GM18873 (cell line): Measurements from ENCODE around the gene SET.

Experiments used
- ATAC-seq: cut with Tn5 transposase; IDR thresholded peaks from one replicate; pipeline ENCODE4 v1.9.1; 2021; ENCODE audit warnings: mild to moderate bottlenecking, moderate library complexity, moderate number of reproducible peaks; ENCODE audit not compliant: unreplicated experiment, low FRiP score

The SET gene

DNA sequence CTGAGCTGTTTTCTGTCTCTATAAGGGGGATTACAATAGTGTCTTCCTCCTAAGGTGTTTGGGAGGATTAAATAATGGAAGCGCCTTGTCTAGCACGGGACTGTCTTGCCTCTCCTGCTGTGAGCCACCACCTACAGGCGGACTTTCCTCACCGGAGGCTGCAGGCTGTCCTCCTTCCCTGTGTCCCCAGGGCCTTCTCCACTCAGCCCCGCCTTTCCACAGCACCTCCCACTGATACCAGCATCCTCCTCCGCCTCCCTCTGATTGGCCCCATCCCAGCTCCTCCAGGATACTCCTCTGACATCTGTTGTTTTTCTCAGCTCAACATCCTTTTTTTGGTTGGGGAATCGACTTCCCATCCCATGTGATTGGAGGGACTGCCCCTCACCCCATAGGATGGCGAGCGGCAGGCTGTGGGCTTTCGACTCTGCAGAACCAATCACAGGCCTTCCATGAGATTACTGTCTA, 35.8 kb downstream of the SET start:
- ATAC-seq: no peak

DNA sequence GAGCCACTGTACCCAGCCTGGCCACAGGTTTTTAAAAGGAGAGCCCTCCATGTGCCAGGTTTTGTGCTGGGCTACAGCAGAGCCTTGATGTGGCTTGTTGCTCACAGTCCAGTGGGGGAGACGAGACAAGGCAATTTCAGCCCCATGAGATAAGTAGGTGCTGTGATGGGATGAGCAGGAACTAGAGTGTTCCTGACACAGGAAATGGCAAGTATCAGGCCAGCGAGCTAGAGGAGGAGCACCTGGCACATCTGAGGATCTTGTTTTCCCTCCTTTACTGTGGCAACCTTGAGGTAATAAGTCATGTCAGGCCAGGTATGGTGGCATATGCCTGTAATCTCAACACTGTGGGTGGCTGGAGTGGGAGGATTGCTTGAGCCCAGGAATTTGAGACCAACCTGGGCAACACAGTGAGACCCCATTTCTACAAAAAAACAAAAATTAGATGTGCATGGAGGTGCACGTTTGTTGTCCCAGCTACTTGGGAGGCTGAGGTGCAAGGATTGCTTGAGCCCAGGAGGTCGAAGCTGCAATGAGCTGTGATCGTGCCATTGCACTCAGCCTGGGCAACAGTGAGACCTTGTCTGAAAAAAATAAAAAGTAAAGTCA, 38.7 kb downstream of the SET start:
- no peak for ATAC-seq

DNA sequence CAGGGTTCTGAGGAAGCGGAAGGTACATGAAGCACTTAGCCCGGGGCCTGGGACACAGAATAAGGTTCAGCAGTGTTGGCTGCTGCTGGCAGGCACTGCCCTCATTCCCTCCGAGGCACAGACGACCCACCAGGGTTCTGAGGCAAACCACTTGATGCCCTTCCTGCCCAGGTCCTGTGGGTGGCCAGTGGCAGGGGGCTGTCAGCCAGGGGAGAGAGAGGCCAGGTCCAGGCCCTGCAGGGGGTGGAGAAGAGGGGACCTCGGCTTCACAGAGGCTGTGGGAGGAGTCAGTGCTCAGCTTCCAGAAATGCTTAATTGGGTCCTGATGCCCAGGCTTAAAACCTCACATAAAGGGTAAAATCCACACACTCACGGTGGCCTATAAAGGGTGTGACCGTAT, 39.3 kb downstream of the SET start:
- ATAC-seq: no peak

DNA sequence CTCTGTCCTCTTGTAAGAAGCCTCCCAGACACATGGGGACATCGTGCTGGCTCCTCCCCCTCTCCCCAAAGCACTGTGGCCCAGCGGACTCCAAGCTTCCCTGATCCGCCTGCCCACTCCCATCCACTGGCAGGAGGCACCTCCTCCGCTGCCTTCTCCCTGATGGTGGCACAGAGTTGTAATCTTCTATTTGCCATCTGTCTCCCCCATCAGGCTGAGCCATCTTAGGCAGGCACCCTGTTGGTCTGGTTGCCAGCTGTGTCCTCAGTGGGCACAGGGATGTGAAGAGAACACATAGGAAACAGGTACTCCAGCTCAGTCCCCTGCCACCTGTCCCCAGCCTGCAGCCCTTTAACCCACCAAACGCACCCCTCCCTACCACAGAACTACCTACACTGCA, 40.3 kb downstream of the SET start:
- ATAC-seq: no peak

DNA sequence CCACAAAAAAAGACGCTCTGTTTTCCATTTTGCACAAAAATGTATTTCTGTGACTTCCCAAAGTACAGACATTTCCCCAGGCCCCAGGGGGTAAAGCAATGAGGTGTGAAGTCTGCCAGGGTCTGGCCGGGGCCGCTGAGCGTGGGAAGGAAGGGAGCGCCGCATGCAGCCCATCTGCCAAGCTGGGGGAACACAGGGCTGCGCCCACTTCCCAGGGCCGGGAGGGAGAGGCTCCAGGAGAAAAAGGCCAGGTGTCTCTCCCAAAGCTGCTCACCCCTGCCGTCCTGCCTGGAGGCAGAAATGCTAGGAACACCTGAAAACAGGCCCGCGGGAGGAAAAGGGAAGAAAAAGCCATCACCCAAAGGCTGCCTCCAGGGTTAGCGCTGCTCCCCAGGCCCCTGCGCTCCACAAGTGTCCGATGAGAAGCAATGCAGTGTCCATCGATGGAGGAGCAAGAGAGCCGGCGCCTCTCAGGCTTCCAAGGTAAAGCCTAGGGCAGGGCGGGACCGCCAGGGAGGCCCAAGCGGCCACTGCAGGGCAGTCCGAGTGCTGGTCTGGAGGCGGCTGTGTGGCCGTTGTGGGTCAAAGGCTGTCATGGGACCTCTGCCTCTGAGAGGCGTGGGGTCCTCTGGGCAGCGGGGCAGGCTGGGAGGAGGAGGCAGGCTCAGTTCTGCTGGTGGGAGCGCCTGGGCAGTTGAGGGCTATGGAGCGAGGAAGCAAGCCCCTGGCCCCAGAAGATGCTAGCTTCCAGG, 40.9 kb downstream of the SET start:
- ATAC-seq: no peak

DNA sequence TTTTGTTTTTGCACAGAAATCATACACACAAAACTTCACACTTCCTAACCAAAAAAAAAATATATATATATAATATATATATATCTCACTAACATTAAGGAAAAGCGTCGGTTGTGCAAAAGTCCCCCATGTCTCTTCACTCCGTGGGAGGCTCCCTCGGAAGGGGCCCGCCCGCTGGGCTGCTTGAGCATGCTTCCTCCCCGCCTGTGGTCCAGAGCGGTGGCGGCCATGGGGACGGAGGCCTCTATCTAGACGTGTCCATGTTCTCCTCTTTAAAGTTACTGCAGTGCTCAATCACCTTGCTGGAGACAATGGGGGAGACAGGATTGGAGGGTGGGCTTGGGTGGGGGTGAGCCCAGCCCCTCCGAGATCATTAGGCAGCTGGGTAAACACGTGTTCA, 42.1 kb downstream of the SET start:
- no peak for ATAC-seq

DNA sequence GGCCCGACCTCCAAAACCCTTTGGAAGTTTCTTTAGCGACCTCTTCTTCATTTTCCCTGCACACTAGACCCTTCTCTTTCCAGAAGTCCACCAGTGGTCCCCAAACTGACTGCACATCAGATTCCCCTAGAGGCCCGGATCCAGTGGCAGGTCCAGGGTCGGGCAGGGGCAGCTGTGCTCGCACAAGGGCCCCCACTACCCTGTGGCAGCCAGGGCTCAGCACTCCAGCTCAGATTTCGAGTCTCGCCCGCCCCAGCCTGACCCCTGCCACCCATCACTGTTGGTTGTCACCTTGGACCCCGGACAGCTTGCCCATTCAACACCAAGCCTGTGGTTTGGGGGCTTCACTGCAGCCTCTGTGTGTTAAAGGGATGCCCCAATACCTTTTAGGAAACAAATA, 42.7 kb downstream of the SET start:
- ATAC-seq: no peak

DNA sequence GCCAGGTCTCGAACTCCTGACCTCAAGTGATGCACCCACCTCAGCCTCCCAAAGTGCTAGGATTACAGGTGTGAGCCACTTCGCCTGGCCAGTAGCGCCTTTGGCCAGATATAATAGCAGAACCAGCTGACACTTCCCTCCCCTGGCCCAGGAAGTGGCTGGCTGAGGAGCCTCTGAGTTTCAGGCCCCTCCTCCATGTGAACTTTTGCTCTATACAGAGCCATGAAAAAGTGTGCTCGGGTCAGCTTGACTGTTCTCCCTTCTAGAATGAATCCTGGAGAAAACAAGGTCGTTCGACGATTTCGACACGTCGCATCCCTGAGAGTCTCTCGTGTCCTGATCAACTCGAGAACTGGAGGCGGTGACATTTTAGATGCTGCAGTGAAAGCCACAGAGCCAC, 43.6 kb downstream of the SET start:
- no peak for ATAC-seq

DNA sequence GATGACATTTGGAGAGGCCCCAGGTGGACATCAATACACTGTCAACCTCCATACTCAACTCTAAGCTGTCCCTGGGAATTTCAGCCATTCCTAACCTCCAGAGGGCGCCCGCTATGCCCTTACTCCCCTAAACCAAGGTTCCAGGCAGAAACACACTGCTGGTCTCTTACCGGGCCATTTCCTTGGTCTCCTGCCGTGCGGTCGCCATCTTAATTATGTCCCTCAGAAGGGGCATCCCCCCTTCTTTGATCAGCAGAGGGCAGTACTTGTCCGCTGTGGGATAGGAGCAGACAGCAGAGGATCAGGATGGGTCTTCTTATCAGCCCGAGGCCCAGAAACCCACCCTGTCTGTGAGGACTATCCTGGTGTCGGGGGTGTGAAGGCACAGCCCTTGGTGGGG, 44.2 kb downstream of the SET start:
- no peak for ATAC-seq

DNA sequence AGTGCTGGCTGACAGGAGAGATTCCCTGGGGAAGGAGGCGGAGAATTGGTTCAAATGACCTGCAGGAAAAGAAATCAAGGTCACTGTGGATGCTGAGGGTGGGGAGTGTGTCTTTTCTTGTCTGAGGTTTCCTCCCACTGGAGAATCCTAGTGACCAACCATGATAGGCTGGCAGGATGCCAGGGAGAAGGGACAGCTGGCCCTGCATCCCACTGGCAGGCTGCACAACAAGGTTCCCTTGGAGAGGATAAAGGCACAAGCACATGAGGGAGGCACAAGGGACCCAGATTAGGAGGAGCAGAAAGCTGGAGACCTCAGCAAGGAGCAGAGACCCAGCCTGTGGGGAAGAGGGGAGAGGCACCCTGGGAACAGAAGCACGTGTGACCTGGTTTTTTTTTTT, 46.4 kb downstream of the SET start:
- no peak for ATAC-seq

DNA sequence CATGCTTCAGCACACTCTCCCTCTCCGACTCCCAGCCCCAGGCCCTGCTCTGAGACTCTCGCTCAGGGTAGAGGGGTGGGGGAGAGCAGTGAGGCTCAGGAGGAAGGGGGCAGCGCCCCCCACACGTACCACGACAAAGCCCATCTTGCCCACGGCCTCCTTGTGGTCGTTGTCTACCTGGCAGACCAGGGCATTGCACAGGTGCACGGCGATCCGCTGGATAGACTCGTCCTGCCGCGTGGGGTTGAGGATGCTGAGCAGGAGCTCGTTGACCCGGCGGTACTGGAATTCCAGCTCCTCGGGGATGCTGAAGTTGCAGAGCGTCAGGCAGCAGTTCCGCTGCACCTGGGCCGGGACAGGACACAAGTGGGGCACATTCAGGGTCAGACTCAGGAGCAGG, 53.4 kb downstream of the SET start:
- no peak for ATAC-seq

DNA sequence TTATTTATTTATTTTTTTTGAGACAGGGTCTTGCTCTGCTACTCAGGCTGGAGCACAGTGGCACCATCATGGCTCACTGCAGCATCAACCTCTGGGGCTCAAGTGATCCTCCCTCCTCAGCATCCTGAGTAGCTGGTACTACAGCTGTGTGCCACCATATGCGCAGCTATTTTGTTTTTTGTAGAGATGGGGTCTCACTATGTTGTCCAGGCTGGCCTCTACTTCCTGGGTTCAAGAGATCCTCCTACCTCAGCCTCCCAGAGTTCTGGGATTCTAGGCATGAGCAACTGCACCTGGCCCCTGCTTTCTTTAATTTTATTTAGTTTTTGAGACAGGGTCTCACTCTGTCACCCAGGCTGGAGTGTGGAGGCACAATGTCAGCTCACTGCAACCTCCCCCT, 54.4 kb downstream of the SET start:
- no peak for ATAC-seq
